ENCODE results near the gene CCS. TPM values are rescaled to one million over a fixed set of nuclear protein-coding genes. Genes with fewer than 3 reads are reported as not detected.

CCS gene
- total RNA-seq, 1 donor from 2014 or later = 42.5 TPM

GRCh38 chr11:66549696-66550095, 43.3 kb upstream of the CCS start:
- Histone ChIP-seq H3K9me3 (no peaks in the 10 kb centered on the region), H3K36me3 (no peaks in the 10 kb centered on the region), H3K4me1 (peaks cover 18% of the 10 kb centered on the region), H3K27ac (no peak overlapping the region), H3K27me3 (no peaks in the 10 kb centered on the region), H3K4me3 (no peak overlapping the region)
- TF ChIP-seq CTCF (IDR thresholded peaks at IDR 0.05) = no peak
- no peak for TF ChIP-seq POLR2AphosphoS5 (IDR thresholded peaks at IDR 0.05; ENCODE audit: insufficient read depth in 1 of 2, low read depth in 1 of 2)
- TF ChIP-seq POLR2A (IDR thresholded peaks at IDR 0.05) = no peak
- DNase-seq (ENCODE audit: extremely low spot score in 2 of 2) = no peak
- intact Hi-C loops (cut with DNase I) = no loop called here

GRCh38 chr11:66550887-66551286, 42.1 kb upstream of the CCS start:
- Histone ChIP-seq H3K4me1 (peaks cover 10% of the 10 kb centered on the region), H3K4me3 (no peak overlapping the region), H3K27ac (no peak overlapping the region), H3K9me3 (no peaks in the 10 kb centered on the region), H3K36me3 (no peaks in the 10 kb centered on the region), H3K27me3 (no peaks in the 10 kb centered on the region)
- TF ChIP-seq POLR2AphosphoS5 (IDR thresholded peaks at IDR 0.05; ENCODE audit: insufficient read depth in 1 of 2, low read depth in 1 of 2) (no peak), CTCF (IDR thresholded peaks at IDR 0.05) (no peak), POLR2A (IDR thresholded peaks at IDR 0.05) (no peak)
- DNase-seq (ENCODE audit: extremely low spot score in 2 of 2) = no peak
- intact Hi-C loops (cut with DNase I) = no loop called here

GRCh38 chr11:66554602-66555001, 38.4 kb upstream of the CCS start:
- Histone ChIP-seq H3K27ac (no peak overlapping the region), H3K27me3 (no peaks in the 10 kb centered on the region), H3K4me3 (no peak overlapping the region), H3K36me3 (no peaks in the 10 kb centered on the region), H3K9me3 (no peaks in the 10 kb centered on the region), H3K4me1 (peaks cover 10% of the 10 kb centered on the region)
- TF ChIP-seq CTCF (IDR thresholded peaks at IDR 0.05) (no peak), POLR2A (IDR thresholded peaks at IDR 0.05) (no peak), POLR2AphosphoS5 (IDR thresholded peaks at IDR 0.05; ENCODE audit: insufficient read depth in 1 of 2, low read depth in 1 of 2) (no peak)
- intact Hi-C loops (cut with DNase I) = no loop called here
- no peak for DNase-seq (ENCODE audit: extremely low spot score in 2 of 2)

- Histone ChIP-seq H3K4me1 (peaks cover 12% of the 10 kb centered on the region), H3K27ac (no peak overlapping the region), H3K9me3 (no peaks in the 10 kb centered on the region), H3K36me3 (no peaks in the 10 kb centered on the region), H3K4me3 (no peak overlapping the region), H3K27me3 (no peaks in the 10 kb centered on the region)
- no peak for DNase-seq (ENCODE audit: extremely low spot score in 2 of 2)
- TF ChIP-seq POLR2A (IDR thresholded peaks at IDR 0.05) (no peak), CTCF (IDR thresholded peaks at IDR 0.05) (no peak), POLR2AphosphoS5 (IDR thresholded peaks at IDR 0.05; ENCODE audit: insufficient read depth in 1 of 2, low read depth in 1 of 2) (no peak)
- intact Hi-C loops (cut with DNase I) = no loop called here
Measured at GRCh38 chr11:66555416-66555815, 37.6 kb upstream of the CCS start.

GRCh38 chr11:66556086-66556485, 36.9 kb upstream of the CCS start:
- no peaks in the 10 kb centered on the region for H3K27me3 ChIP-seq
- H3K36me3 ChIP-seq = no peaks in the 10 kb centered on the region
- DNase-seq (ENCODE audit: extremely low spot score in 2 of 2) = no peak
- H3K27ac ChIP-seq = no peak overlapping the region
- peaks cover 12% of the 10 kb centered on the region for H3K4me1 ChIP-seq
- intact Hi-C loops (cut with DNase I) = no loop called here
- no peak overlapping the region for H3K4me3 ChIP-seq
- no peaks in the 10 kb centered on the region for H3K9me3 ChIP-seq
- no peak for TF ChIP-seq POLR2AphosphoS5 (IDR thresholded peaks at IDR 0.05; ENCODE audit: insufficient read depth in 1 of 2, low read depth in 1 of 2)
- TF ChIP-seq CTCF (IDR thresholded peaks at IDR 0.05) = no peak
- no peak for TF ChIP-seq POLR2A (IDR thresholded peaks at IDR 0.05)

Data from vagina (tissue), 2 donors.